Mesendoderm (in vitro differentiated cells): ENCODE data around the gene TRAIP.
A peak's percentile ranks its signal among the peaks of the same experiment; 100 is the strongest.

Experiments used
- DNase-seq: peaks from one replicate; pipeline ENCODE4 v3.0.0; 2013
- H2AK5ac ChIP-seq: 2 replicates; pipeline ENCODE4 v1.6.1; 2013; ENCODE audit warnings: low read length, inconsistent platforms
- H2BK120ac ChIP-seq: 2 replicates; pipeline ENCODE4 v1.6.1; 2013; ENCODE audit warnings: low read depth, mild to moderate bottlenecking, low read length, moderate library complexity, mixed read lengths
- H2BK15ac ChIP-seq: replicated peaks from 2 replicates; pipeline ENCODE4 v1.6.1; 2013; ENCODE audit warnings: low read depth, mild to moderate bottlenecking, moderate library complexity
- H2BK5ac ChIP-seq: 2 replicates; pipeline ENCODE4 v1.6.1; 2013; ENCODE audit warnings: low read length, inconsistent platforms
- H3K18ac ChIP-seq: 2 replicates; pipeline ENCODE4 v1.6.1; 2013; ENCODE audit warnings: mild to moderate bottlenecking, low read length, mixed read lengths
- H3K23ac ChIP-seq: one replicate; pipeline ENCODE4 v1.6.1; 2013; ENCODE audit warnings: low read length
- H3K27ac ChIP-seq: 2 replicates; pipeline ENCODE4 v1.5.1; 2013; ENCODE audit warnings: low read depth, mild to moderate bottlenecking, inconsistent platforms, low read length, moderate library complexity
- H3K27me3 ChIP-seq: 2 replicates; pipeline ENCODE4 v1.6.1; 2013; ENCODE audit warnings: low read length, control low read depth, mild to moderate bottlenecking, inconsistent platforms; ENCODE audit not compliant: insufficient read depth, poor library complexity
- H3K36me3 ChIP-seq: 2 replicates; pipeline ENCODE4 v1.6.1; 2013; ENCODE audit warnings: low read length, inconsistent platforms; ENCODE audit not compliant: control insufficient read depth, insufficient read depth
- H3K4ac ChIP-seq: one replicate; pipeline ENCODE4 v1.6.1; 2013; ENCODE audit warnings: low read depth, mild to moderate bottlenecking, low read length, moderate library complexity
- H3K4me1 ChIP-seq: 2 replicates; pipeline ENCODE4 v1.6.1; 2013; ENCODE audit warnings: low read depth, low read length, inconsistent platforms; ENCODE audit not compliant: control insufficient read depth
- H3K4me2 ChIP-seq: 2 replicates; pipeline ENCODE4 v1.6.1; 2013; ENCODE audit warnings: low read length
- H3K4me3 ChIP-seq: 2 replicates; pipeline ENCODE4 v1.5.1; 2013; ENCODE audit warnings: mild to moderate bottlenecking, low read length
- H3K56ac ChIP-seq: one replicate; pipeline ENCODE4 v1.6.1; 2013; ENCODE audit warnings: low read length
- H3K79me1 ChIP-seq: 2 replicates; pipeline ENCODE4 v1.6.1; 2013; ENCODE audit warnings: low read length, inconsistent platforms
- H3K79me2 ChIP-seq: 2 replicates; pipeline ENCODE4 v1.6.1; 2013; ENCODE audit warnings: mild to moderate bottlenecking, low read length; ENCODE audit not compliant: control insufficient read depth, insufficient read depth
- H3K9ac ChIP-seq: 2 replicates; pipeline ENCODE4 v1.6.1; 2013; ENCODE audit warnings: low read length, inconsistent platforms
- H4K5ac ChIP-seq: one replicate; pipeline ENCODE4 v1.6.1; 2013; ENCODE audit warnings: low read length
- H4K8ac ChIP-seq: one replicate; pipeline ENCODE4 v1.6.1; 2013; ENCODE audit warnings: low read depth, mild to moderate bottlenecking, control low read depth, low read length, moderate library complexity
- WGBS: extraction: QIAGEN DNeasy Blood & Tissue Kit; methylation state at CpG from one replicate; pipeline ENCODE4 v1.1.7; 2013; ENCODE audit warnings: low lambda C conversion rate, missing lambda C conversion rate; ENCODE audit not compliant: insufficient coverage; ENCODE audit errors: extremely low coverage; 5-methylcytosine and 5-hydroxymethylcytosine counted together

TRAIP gene

GRCh38 chr3:49791571-49791970, 64.8 kb downstream of the TRAIP start:
- no peak overlapping the region for H4K5ac ChIP-seq
- H2BK5ac ChIP-seq, result no peak overlapping the region
- no peak overlapping the region for H2BK120ac ChIP-seq
- H3K18ac ChIP-seq, result no peak overlapping the region
- no peak overlapping the region for H2AK5ac ChIP-seq
- H3K4me3 ChIP-seq, result no peak overlapping the region
- no CpG with 5 or more reads among the region's 4 CpGs for WGBS
- H3K4me2 ChIP-seq, result no peak overlapping the region
- no peaks in the 10 kb centered on the region for H3K36me3 ChIP-seq
- no peaks in the 10 kb centered on the region for H3K79me1 ChIP-seq
- no peak overlapping the region for H3K4ac ChIP-seq
- H3K79me2 ChIP-seq, result no peaks in the 10 kb centered on the region
- no peak overlapping the region for H3K23ac ChIP-seq
- H2BK15ac ChIP-seq, result no peak overlapping the region
- DNase-seq, result no peak
- H3K56ac ChIP-seq, result no peak overlapping the region
- no peak overlapping the region for H3K9ac ChIP-seq
- no peak overlapping the region for H3K27ac ChIP-seq
- H3K27me3 ChIP-seq, result no peaks in the 10 kb centered on the region
- H3K4me1 ChIP-seq, result no peaks in the 10 kb centered on the region
- no peak overlapping the region for H4K8ac ChIP-seq

GRCh38 chr3:49790626-49791411, 65.5 kb downstream of the TRAIP start:
- Histone ChIP-seq H2BK120ac (no peak overlapping the region), H4K8ac (no peak overlapping the region), H3K27ac (no peak overlapping the region), H2AK5ac (no peak overlapping the region), H3K56ac (no peak overlapping the region), H3K18ac (no peak overlapping the region), H3K9ac (no peak overlapping the region), H3K4ac (no peak overlapping the region), H3K4me2 (no peak overlapping the region), H3K27me3 (no peaks in the 10 kb centered on the region), H2BK5ac (no peak overlapping the region), H3K79me1 (peaks cover under 1% of the 10 kb centered on the region), H3K23ac (no peak overlapping the region), H4K5ac (no peak overlapping the region), H3K4me1 (no peaks in the 10 kb centered on the region), H2BK15ac (no peak overlapping the region), H3K4me3 (no peak overlapping the region), H3K36me3 (no peaks in the 10 kb centered on the region), H3K79me2 (peaks cover 2% of the 10 kb centered on the region)
- no CpG with 5 or more reads among the region's 9 CpGs for WGBS
- DNase-seq, result no peak

- WGBS, result no CpG with 5 or more reads among the region's 2 CpGs
- Histone ChIP-seq H3K4me2 (no peak overlapping the region), H2BK120ac (no peak overlapping the region), H3K36me3 (no peaks in the 10 kb centered on the region), H4K5ac (no peak overlapping the region), H3K4me1 (no peaks in the 10 kb centered on the region), H3K23ac (no peak overlapping the region), H2BK5ac (no peak overlapping the region), H3K79me2 (peaks cover 12% of the 10 kb centered on the region), H2BK15ac (no peak overlapping the region), H3K27me3 (no peaks in the 10 kb centered on the region), H3K4me3 (no peak overlapping the region), H3K9ac (no peak overlapping the region), H2AK5ac (no peak overlapping the region), H3K18ac (no peak overlapping the region), H3K79me1 (peaks cover 4% of the 10 kb centered on the region), H3K4ac (no peak overlapping the region), H4K8ac (no peak overlapping the region), H3K56ac (no peak overlapping the region), H3K27ac (no peak overlapping the region)
- no peak for DNase-seq
Measured at GRCh38 chr3:49788056-49788455, 68.3 kb downstream of the TRAIP start.

GRCh38 chr3:49787536-49787935, 68.8 kb downstream of the TRAIP start:
- Histone ChIP-seq H3K36me3 (no peaks in the 10 kb centered on the region), H4K5ac (no peak overlapping the region), H3K4me3 (no peak overlapping the region), H3K79me2 (peaks cover 12% of the 10 kb centered on the region), H4K8ac (no peak overlapping the region), H3K4me2 (no peak overlapping the region), H3K9ac (no peak overlapping the region), H3K23ac (no peak overlapping the region), H3K4ac (no peak overlapping the region), H2BK15ac (no peak overlapping the region), H2BK120ac (no peak overlapping the region), H2BK5ac (no peak overlapping the region), H3K79me1 (peaks cover 4% of the 10 kb centered on the region), H3K18ac (no peak overlapping the region), H3K27ac (no peak overlapping the region), H2AK5ac (no peak overlapping the region), H3K56ac (no peak overlapping the region), H3K4me1 (no peaks in the 10 kb centered on the region), H3K27me3 (no peaks in the 10 kb centered on the region)
- DNase-seq, result no peak
- WGBS, result no CpG with 5 or more reads among the region's 5 CpGs

GRCh38 chr3:49787182-49787464, 69.2 kb downstream of the TRAIP start:
- Histone ChIP-seq H3K79me2 (peaks cover 12% of the 10 kb centered on the region), H2BK120ac (no peak overlapping the region), H2BK5ac (no peak overlapping the region), H3K36me3 (no peaks in the 10 kb centered on the region), H2AK5ac (no peak overlapping the region), H3K56ac (peak overlapping the region; percentile 88), H4K8ac (no peak overlapping the region), H3K79me1 (peaks cover 4% of the 10 kb centered on the region), H3K23ac (no peak overlapping the region), H4K5ac (peak overlapping the region; percentile 7), H3K27me3 (no peaks in the 10 kb centered on the region), H3K9ac (peak overlapping the region; percentile 78), H3K4ac (no peak overlapping the region), H3K4me1 (no peaks in the 10 kb centered on the region), H3K4me2 (no peak overlapping the region), H3K27ac (no peak overlapping the region), H3K4me3 (no peak overlapping the region), H2BK15ac (no peak overlapping the region), H3K18ac (no peak overlapping the region)
- WGBS, result no CpG with 5 or more reads among the region's 3 CpGs
- no peak for DNase-seq
